Measurements from ENCODE around the gene TMEM202.

- TF ChIP-seq CTCF (IDR thresholded peaks at IDR 0.05) (no peak), POLR2A (IDR thresholded peaks at IDR 0.05) (no peak)
Observed at GRCh38 chr15:72368899-72369298, 29.2 kb upstream of the TMEM202 start.

Measured in adrenal gland (tissue), 5 donors.